ENCODE measurements around the gene CDK18. TPM values are rescaled to one million over a fixed set of nuclear protein-coding genes. Genes with fewer than 3 reads are reported as not detected.

Gene CDK18
- total RNA-seq, 1 donor from 2014 or later = 26.4 TPM

- Mint-ChIP-seq H3K27me3 (ENCODE audit: low read depth) (no peaks in the 10 kb centered on the region), H3K27ac (ENCODE audit: unreplicated experiment) (no peak overlapping the region), H3K4me1 (peaks cover 29% of the 10 kb centered on the region), H3K4me3 (no peak overlapping the region), H3K9me3 (no peaks in the 10 kb centered on the region), H3K36me3 (ENCODE audit: low read depth) (no peaks in the 10 kb centered on the region)
- DNase-seq (ENCODE audit: low read depth, low spot score) = peak; percentile 87
- peak; percentile 87 for TF ChIP-seq CTCF (conservative IDR thresholded peaks at IDR 0.05)
Observed at GRCh38 chr1:205523891-205524793, 19.7 kb downstream of the CDK18 start.

GRCh38 chr1:205524794-205525101 is 20.3 kb downstream of the CDK18 start:
- H3K27ac Mint-ChIP-seq (ENCODE audit: unreplicated experiment) = no peak overlapping the region
- peaks cover 28% of the 10 kb centered on the region for H3K4me1 Mint-ChIP-seq
- H3K9me3 Mint-ChIP-seq = no peaks in the 10 kb centered on the region
- DNase-seq (ENCODE audit: low read depth, low spot score) = no peak
- H3K4me3 Mint-ChIP-seq = no peak overlapping the region
- no peaks in the 10 kb centered on the region for H3K27me3 Mint-ChIP-seq (ENCODE audit: low read depth)
- no peak for TF ChIP-seq CTCF (conservative IDR thresholded peaks at IDR 0.05)
- H3K36me3 Mint-ChIP-seq (ENCODE audit: low read depth) = no peaks in the 10 kb centered on the region

GRCh38 chr1:205525495-205526285 is 21.2 kb downstream of the CDK18 start:
- no peak for TF ChIP-seq CTCF (conservative IDR thresholded peaks at IDR 0.05)
- Mint-ChIP-seq H3K27me3 (ENCODE audit: low read depth) (no peaks in the 10 kb centered on the region), H3K4me3 (peak overlapping the region; percentile 17), H3K27ac (ENCODE audit: unreplicated experiment) (peak overlapping the region; percentile 14), H3K9me3 (no peaks in the 10 kb centered on the region), H3K36me3 (ENCODE audit: low read depth) (no peaks in the 10 kb centered on the region), H3K4me1 (peaks cover 25% of the 10 kb centered on the region)
- DNase-seq (ENCODE audit: low read depth, low spot score) = no peak

GRCh38 chr1:205526431-205526830 is 22.0 kb downstream of the CDK18 start:
- no peak overlapping the region for H3K27ac Mint-ChIP-seq (ENCODE audit: unreplicated experiment)
- no peak for DNase-seq (ENCODE audit: low read depth, low spot score)
- H3K4me1 Mint-ChIP-seq = peaks cover 23% of the 10 kb centered on the region
- H3K27me3 Mint-ChIP-seq (ENCODE audit: low read depth) = no peaks in the 10 kb centered on the region
- H3K9me3 Mint-ChIP-seq = no peaks in the 10 kb centered on the region
- no peaks in the 10 kb centered on the region for H3K36me3 Mint-ChIP-seq (ENCODE audit: low read depth)
- H3K4me3 Mint-ChIP-seq = no peak overlapping the region
- TF ChIP-seq CTCF (conservative IDR thresholded peaks at IDR 0.05) = no peak

GRCh38 chr1:205527931-205528330 is 23.5 kb downstream of the CDK18 start:
- DNase-seq (ENCODE audit: low read depth, low spot score) = no peak
- H3K9me3 Mint-ChIP-seq = no peaks in the 10 kb centered on the region
- no peak overlapping the region for H3K4me3 Mint-ChIP-seq
- TF ChIP-seq CTCF (conservative IDR thresholded peaks at IDR 0.05) = no peak
- H3K4me1 Mint-ChIP-seq = peaks cover 19% of the 10 kb centered on the region
- no peaks in the 10 kb centered on the region for H3K36me3 Mint-ChIP-seq (ENCODE audit: low read depth)
- no peaks in the 10 kb centered on the region for H3K27me3 Mint-ChIP-seq (ENCODE audit: low read depth)
- H3K27ac Mint-ChIP-seq (ENCODE audit: unreplicated experiment) = no peak overlapping the region
